ENCODE data around the gene CRISP2. TPM values are rescaled to one million over a fixed set of nuclear protein-coding genes. Genes with fewer than 3 reads are reported as not detected.
"Not testable (repeated sequence)": the region's sequence is repeated elsewhere in the genome, so short reads cannot be mapped to it uniquely, and the experiment has no call there.

Gene CRISP2
- total RNA-seq, 1 donor from 2014 or later: not detected

- TF ChIP-seq CTCF (IDR thresholded peaks at IDR 0.05): no peak
- intact Hi-C loops (cut with DNase I): no loop called here
- H3K4me1 ChIP-seq: no peaks in the 10 kb centered on the region
Observed at GRCh38 chr6:49733680-49734079, 20.3 kb upstream of the CRISP2 start.

GRCh38 chr6:49732781-49733180 is 19.4 kb upstream of the CRISP2 start:
- Histone ChIP-seq H3K27me3 (no peaks in the 10 kb centered on the region), H3K9me3 (no peaks in the 10 kb centered on the region), H3K4me1 (no peaks in the 10 kb centered on the region), H3K36me3 (no peaks in the 10 kb centered on the region), H3K27ac (no peak overlapping the region), H3K4me3 (no peak overlapping the region)
- no peak for DNase-seq (ENCODE audit: low spot score in 2 of 2)
- TF ChIP-seq CTCF (IDR thresholded peaks at IDR 0.05): no peak
- intact Hi-C loops (cut with DNase I): no loop called here

More at GRCh38 chr6:49733680-49734079, 20.3 kb upstream of the CRISP2 start:
- Histone ChIP-seq H3K27me3 (no peaks in the 10 kb centered on the region), H3K4me3 (no peak overlapping the region), H3K9me3 (no peaks in the 10 kb centered on the region), H3K36me3 (no peaks in the 10 kb centered on the region), H3K27ac (no peak overlapping the region)
- no peak for DNase-seq (ENCODE audit: low spot score in 2 of 2)

- no peaks in the 10 kb centered on the region for H3K27me3 ChIP-seq
- no peaks in the 10 kb centered on the region for H3K9me3 ChIP-seq
- DNase-seq (ENCODE audit: low spot score in 2 of 2): no peak
- intact Hi-C loops (cut with DNase I): no loop called here
- no peak overlapping the region for H3K27ac ChIP-seq
- no peak overlapping the region for H3K4me3 ChIP-seq
- H3K4me1 ChIP-seq: no peaks in the 10 kb centered on the region
- H3K36me3 ChIP-seq: no peaks in the 10 kb centered on the region
- no peak for TF ChIP-seq CTCF (IDR thresholded peaks at IDR 0.05)
Observed at GRCh38 chr6:49730251-49730650, 16.9 kb upstream of the CRISP2 start.

GRCh38 chr6:49723917-49724316 is 10.6 kb upstream of the CRISP2 start:
- H3K4me3 ChIP-seq; H3K36me3 ChIP-seq; H3K27me3 ChIP-seq; H3K9me3 ChIP-seq; H3K4me1 ChIP-seq; intact Hi-C loops (cut with DNase I); H3K27ac ChIP-seq; DNase-seq (ENCODE audit: low spot score in 2 of 2): not testable (repeated sequence)

- DNase-seq (ENCODE audit: low spot score in 2 of 2): no peak
- intact Hi-C loops (cut with DNase I): no loop called here
Observed at GRCh38 chr6:49721297-49721696, 8.0 kb upstream of the CRISP2 start.

GRCh38 chr6:49720372-49720771 is 7.0 kb upstream of the CRISP2 start:
- intact Hi-C loops (cut with DNase I): no loop called here
- no peak for TF ChIP-seq CTCF (IDR thresholded peaks at IDR 0.05)

More at GRCh38 chr6:49721297-49721696, 8.0 kb upstream of the CRISP2 start:
- H3K9me3 ChIP-seq: no peaks in the 10 kb centered on the region
- no peak overlapping the region for H3K4me3 ChIP-seq
- H3K4me1 ChIP-seq: no peaks in the 10 kb centered on the region
- no peaks in the 10 kb centered on the region for H3K27me3 ChIP-seq
- H3K27ac ChIP-seq: no peak overlapping the region
- no peak for TF ChIP-seq CTCF (IDR thresholded peaks at IDR 0.05)
- H3K36me3 ChIP-seq: no peaks in the 10 kb centered on the region

More at GRCh38 chr6:49720372-49720771, 7.0 kb upstream of the CRISP2 start:
- Histone ChIP-seq H3K4me1 (no peaks in the 10 kb centered on the region), H3K27me3 (no peaks in the 10 kb centered on the region), H3K9me3 (no peaks in the 10 kb centered on the region), H3K36me3 (no peaks in the 10 kb centered on the region), H3K27ac (no peak overlapping the region), H3K4me3 (no peak overlapping the region)
- DNase-seq (ENCODE audit: low spot score in 2 of 2): no peak
